ENCODE measurements around the gene TMED5.

Gene TMED5

GRCh38 chr1:93124556-93125355, 55.5 kb downstream of the TMED5 start:
- no peak for DNase-seq (ENCODE audit: low read depth in 1 of 2, low spot score in 1 of 2)

GRCh38 chr1:93123201-93123783, 56.9 kb downstream of the TMED5 start:
- no peak for DNase-seq (ENCODE audit: low read depth in 1 of 2, low spot score in 1 of 2)

GRCh38 chr1:93120614-93121013, 59.6 kb downstream of the TMED5 start:
- DNase-seq (ENCODE audit: low read depth in 1 of 2, low spot score in 1 of 2) = no peak

GRCh38 chr1:93114391-93114790, 65.8 kb downstream of the TMED5 start:
- no peak for DNase-seq (ENCODE audit: low read depth in 1 of 2, low spot score in 1 of 2)

GRCh38 chr1:93113127-93113526, 67.1 kb downstream of the TMED5 start:
- DNase-seq (ENCODE audit: low read depth in 1 of 2, low spot score in 1 of 2) = no peak

GRCh38 chr1:93111561-93111960, 68.7 kb downstream of the TMED5 start:
- no peak for DNase-seq (ENCODE audit: low read depth in 1 of 2, low spot score in 1 of 2)

- DNase-seq (ENCODE audit: low read depth in 1 of 2, low spot score in 1 of 2) = no peak
These were observed 69.1 kb downstream of the TMED5 start for GRCh38 chr1:93111065-93111464.

GRCh38 chr1:93109578-93109977, 70.6 kb downstream of the TMED5 start:
- no peak for DNase-seq (ENCODE audit: low read depth in 1 of 2, low spot score in 1 of 2)

GRCh38 chr1:93108335-93108734, 71.9 kb downstream of the TMED5 start:
- no peak for DNase-seq (ENCODE audit: low read depth in 1 of 2, low spot score in 1 of 2)

GRCh38 chr1:93107395-93107794, 72.8 kb downstream of the TMED5 start:
- DNase-seq (ENCODE audit: low read depth in 1 of 2, low spot score in 1 of 2) = no peak

GRCh38 chr1:93106226-93106625, 74.0 kb downstream of the TMED5 start:
- DNase-seq (ENCODE audit: low read depth in 1 of 2, low spot score in 1 of 2) = no peak

GRCh38 chr1:93102142-93102541, 78.1 kb downstream of the TMED5 start:
- no peak for DNase-seq (ENCODE audit: low read depth in 1 of 2, low spot score in 1 of 2)

Measured in activated T-helper 1 cell treated with anti-CD3 and anti-CD28 coated beads, Interleukin-2, amount 50 U/mL, for 16 hours (primary cell).